Measurements from ENCODE around the gene GOLGA8N.
"Not testable (repeated sequence)": the region's sequence is repeated elsewhere in the genome, so short reads cannot be mapped to it uniquely, and the experiment has no call there.

Gene GOLGA8N

GRCh38 chr15:32593151-32593550, at the start of gene GOLGA8N:
TSS of gene GOLGA8N (plus strand) at chr15:32593456.
- not testable (repeated sequence) for DNase-seq

GRCh38 chr15:32543456-32543855, 49.8 kb upstream of the GOLGA8N start:
- DNase-seq = not testable (repeated sequence)

- DNase-seq = not testable (repeated sequence)
Observed at GRCh38 chr15:32545129-32545528, 48.1 kb upstream of the GOLGA8N start.

DNA sequence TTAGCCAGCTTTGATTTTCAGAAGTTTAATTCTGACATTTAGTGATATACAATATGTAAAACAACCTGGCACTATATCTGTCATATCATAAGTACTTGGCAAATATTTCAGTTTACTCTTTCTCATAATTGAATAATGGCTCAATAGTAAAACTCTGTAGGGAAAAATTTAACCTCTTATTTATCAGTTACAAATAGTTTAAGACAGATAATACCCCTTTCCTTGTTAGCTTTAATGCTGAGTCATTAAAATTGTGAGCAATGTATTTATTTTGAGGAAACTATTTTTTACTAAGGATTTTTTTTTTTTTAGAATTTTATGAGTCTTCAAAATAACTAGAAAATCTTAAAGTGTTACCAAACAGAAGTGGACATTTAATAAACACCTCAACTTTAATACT, 38.7 kb upstream of the GOLGA8N start:
- DNase-seq = not testable (repeated sequence)

DNA sequence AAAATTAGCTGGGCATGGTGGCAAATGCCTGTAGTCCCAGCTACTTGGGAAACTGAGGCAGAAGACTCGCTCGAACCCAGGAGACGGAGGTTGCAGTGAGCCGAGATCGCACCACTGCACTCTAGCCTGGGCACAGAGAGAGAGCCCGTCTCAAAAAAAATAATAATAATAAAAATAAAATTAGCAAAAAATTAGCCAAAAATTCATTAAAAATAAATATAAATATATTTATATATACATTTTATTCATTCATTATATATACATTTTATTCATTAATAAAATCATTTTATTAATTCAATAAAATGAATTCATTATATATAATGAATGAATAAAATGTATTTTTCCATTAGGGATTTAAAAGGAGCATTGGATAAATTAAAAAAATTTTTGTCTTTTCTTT, 31.1 kb upstream of the GOLGA8N start:
- DNase-seq = not testable (repeated sequence)

DNA sequence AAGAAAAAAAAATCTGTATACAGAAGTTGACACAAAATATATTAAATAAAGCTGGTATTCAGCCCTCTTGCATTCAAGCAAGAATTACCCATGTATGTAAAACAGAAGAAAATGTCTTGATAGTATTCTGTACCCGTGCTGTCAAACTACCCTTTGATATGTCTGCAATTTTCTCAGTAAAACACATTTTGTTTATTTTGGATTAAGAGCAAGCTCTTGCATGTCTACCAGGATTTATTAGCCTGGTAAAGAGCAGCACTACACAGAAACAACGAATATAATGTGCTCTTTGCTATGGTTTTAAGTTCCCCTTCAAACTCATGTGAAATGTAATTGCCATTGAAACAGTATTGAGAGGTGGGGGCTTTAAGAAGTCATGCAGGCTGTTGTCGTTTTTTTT, 24.3 kb upstream of the GOLGA8N start:
- DNase-seq = not testable (repeated sequence)

DNA sequence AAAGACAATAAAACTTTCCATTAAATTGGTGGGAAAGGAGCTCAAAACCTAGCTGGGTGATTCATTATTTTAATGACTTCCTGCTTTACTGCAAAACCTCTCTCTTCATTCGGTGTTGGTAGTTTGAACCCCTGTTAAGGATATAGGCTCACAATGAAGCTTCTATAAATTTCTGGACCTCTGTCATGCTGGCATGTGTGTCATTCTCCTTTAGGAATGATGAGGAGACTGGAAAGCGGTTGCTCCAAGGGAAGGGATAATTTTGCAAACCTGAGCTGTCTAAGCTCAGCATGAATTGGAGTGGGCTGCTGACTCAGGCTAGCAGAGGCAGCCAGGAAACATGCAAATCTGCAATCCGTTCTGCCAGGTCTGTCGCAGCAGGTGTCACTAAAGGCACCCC, 14.8 kb upstream of the GOLGA8N start:
- DNase-seq = not testable (repeated sequence)

DNA sequence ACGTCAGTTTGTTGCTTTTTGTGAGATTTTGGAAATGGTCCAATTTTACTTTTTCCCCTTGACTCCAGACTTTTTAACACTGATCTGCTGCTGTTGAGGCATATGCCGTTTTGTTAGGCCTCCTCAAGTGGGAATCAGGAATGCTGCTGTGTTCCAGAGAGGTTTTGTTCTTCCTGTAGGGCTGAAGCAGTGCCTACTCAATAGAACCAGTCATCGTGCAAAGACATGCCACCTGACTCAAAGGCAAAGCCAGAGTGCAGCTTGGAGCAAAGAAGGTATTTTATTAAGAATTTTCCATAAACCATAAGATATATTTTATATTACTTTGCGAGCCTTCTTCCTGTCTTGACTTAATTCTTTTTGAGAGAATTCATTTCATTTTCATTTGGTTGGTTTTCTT, 7.4 kb upstream of the GOLGA8N start:
- DNase-seq = not testable (repeated sequence)

- DNase-seq = not testable (repeated sequence)
Observed at GRCh38 chr15:32609518-32609917, 16.3 kb downstream of the GOLGA8N start.

DNA sequence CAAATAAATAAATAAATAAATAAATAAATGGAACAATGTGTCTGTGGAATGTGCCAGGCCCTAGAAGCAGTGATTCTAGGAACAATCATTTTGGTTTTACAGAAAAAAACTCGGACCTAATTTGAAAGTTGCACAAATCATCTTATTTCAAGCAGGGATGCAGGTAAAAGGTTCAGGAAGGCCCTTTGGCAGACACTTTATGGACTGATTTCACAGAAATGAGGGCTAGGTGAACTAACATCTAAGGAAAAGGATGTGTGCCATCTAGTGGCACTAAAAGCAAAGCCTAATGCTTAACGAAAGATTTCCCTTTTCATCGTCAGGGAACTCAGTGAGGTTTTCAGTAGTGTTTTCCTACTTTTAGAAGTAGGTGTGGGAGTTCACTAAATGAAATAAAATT, 17.5 kb downstream of the GOLGA8N start:
- not testable (repeated sequence) for DNase-seq

GRCh38 chr15:32614712-32615050, 21.4 kb downstream of the GOLGA8N start:
- not testable (repeated sequence) for DNase-seq

- peak; percentile 84 for DNase-seq
Observed at GRCh38 chr15:32615051-32615870, 22.0 kb downstream of the GOLGA8N start, which contains the start of gene ARHGAP11A. TSS of gene ARHGAP11A (plus strand) at chr15:32615504. CDS start at chr15:32616212, 708 bp downstream.

GRCh38 chr15:32615871-32616426, 22.7 kb downstream of the GOLGA8N start:
- DNase-seq = not testable (repeated sequence)

DNA sequence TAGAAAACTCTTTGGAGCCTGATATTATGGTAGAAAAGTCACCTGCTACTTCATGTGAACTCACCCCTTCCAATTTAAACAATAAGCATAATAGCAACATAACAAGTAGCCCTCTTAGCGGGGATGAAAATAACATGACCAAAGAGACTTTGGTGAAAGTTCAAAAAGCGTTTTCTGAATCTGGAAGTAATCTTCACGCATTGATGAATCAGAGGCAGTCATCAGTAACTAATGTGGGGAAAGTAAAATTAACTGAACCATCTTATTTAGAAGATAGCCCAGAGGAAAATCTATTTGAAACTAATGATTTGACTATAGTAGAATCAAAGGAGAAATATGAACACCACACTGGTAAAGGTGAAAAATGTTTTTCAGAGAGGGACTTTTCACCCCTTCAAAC, 43.2 kb downstream of the GOLGA8N start:
- DNase-seq = no peak

DNA sequence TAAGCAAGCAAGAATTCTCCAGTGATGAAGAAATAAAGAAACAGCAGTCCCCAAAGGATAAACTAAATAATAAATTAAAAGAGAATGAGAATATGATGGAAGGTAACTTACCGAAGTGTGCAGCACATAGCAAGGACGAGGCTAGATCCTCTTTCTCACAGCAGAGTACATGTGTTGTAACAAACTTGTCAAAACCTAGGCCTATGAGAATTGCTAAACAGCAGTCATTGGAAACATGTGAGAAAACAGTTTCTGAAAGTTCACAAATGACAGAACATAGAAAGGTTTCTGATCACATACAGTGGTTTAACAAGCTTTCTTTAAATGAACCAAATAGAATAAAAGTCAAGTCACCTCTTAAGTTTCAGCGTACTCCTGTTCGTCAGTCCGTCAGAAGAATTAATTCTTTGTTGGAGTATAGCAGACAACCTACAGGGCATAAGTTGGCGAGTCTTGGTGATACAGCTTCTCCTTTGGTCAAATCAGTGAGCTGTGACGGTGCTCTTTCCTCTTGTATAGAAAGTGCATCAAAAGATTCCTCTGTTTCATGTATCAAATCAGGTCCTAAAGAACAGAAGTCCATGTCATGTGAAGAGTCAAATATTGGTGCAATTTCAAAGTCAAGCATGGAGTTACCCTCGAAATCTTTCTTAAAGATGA, 43.8 kb downstream of the GOLGA8N start:
- DNase-seq = no peak

GRCh38 chr15:32637704-32638103, 44.4 kb downstream of the GOLGA8N start:
- DNase-seq = no peak

- no peak for DNase-seq
Observed at GRCh38 chr15:32641517-32642059, 48.3 kb downstream of the GOLGA8N start, which contains the start of gene SCG5. TSS of gene SCG5 (plus strand) at chr15:32641710. CDS start at chr15:32643593, 1,883 bp downstream.

- DNase-seq = no peak
Observed at GRCh38 chr15:32642667-32643435, 49.6 kb downstream of the GOLGA8N start.

DNA sequence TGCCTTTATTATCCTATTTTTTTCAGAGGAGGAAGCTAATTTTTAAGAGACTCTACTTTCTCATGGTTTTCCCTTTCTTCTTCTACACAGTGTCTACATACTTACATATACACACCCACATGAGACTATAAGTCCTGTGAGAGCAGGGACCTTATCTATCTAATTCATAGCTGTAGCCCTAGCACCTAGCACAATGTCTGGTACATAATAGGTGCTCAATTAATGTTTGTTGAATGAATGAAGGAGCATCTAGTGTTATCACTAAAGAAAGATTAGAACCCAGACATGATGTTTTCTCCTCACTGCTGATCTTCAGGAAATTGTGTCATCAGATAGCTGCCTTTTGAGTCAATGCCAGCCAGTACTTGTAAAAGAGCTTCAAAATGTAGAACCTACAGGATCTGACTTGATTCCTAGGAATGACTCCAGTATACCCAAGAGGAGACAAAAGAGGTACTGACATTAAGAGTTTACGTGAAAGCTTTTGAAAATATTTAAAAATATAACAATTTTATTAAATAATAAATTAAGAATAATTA, 50.7 kb downstream of the GOLGA8N start:
- DNase-seq = no peak

- DNase-seq = no peak
Observed at GRCh38 chr15:32646291-32646690, 53.0 kb downstream of the GOLGA8N start.

DNA sequence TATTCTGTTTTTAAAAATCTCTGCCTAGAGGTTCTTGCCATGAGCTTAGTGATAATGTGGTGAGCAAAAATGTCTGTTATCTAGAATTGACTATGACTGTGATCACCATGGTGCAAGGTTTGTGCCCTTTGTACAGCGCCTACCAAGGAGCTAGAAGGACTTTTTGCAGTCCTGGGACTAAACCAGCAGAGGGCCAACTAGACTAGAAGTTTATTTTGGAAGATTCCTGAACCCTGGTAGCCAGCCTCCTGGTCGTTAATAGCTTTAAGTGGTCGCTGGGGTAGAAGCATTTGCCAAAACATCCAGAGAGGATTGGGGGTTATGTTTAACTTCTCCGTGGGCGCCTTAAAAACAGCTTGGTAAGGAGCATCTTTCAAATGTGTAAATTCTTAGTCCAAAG, 56.1 kb downstream of the GOLGA8N start:
- DNase-seq = no peak

- peak; percentile 27 for DNase-seq
Observed at GRCh38 chr15:32651229-32651837, 58.1 kb downstream of the GOLGA8N start.

Data from activated naive CD4-positive, alpha-beta T cell treated with anti-CD3 and anti-CD28 coated beads, Interleukin-2, amount 50 U/mL, for 16 hours (primary cell).